OCI-LY1 (cell line): ENCODE results near the gene C19orf47.

ENCODE experiments used
- H2AFZ ChIP-seq: fragments of 200-600 bp; sonication (generic), shearing (Covaris generic); 2 replicates; pipeline ENCODE4 v1.6.0; 2014; ENCODE audit warnings: antibody characterized with exemption, mild to moderate bottlenecking, low read length
- H3F3A ChIP-seq: fragments of 200-600 bp; sonication (generic), shearing (Covaris generic); 2 replicates; pipeline ENCODE4 v1.6.0; 2014; ENCODE audit warnings: mild to moderate bottlenecking, antibody characterized with exemption, low read length, moderate library complexity; ENCODE audit not compliant: insufficient read depth
- H3K27ac ChIP-seq: fragments of 200-600 bp; sonication (generic); 2 replicates; pipeline ENCODE4 v1.5.1; 2014; ENCODE audit warnings: low read length, mixed run types, mild to moderate bottlenecking, low read depth; ENCODE audit not compliant: poor library complexity, severe bottlenecking
- H3K27me3 ChIP-seq: fragments of 200-600 bp; sonication (generic); 2 replicates; pipeline ENCODE4 v1.6.0; 2014; ENCODE audit warnings: antibody characterized with exemption, mild to moderate bottlenecking, low read length, moderate library complexity; ENCODE audit not compliant: insufficient read depth
- H3K36me3 ChIP-seq: fragments of 200-600 bp; sonication (generic); 2 replicates; pipeline ENCODE4 v1.6.1; 2014; ENCODE audit warnings: mild to moderate bottlenecking, antibody characterized with exemption, low read length, moderate library complexity, mixed read lengths; ENCODE audit not compliant: insufficient read depth
- H3K4me1 ChIP-seq: fragments of 200-600 bp; sonication (generic); 2 replicates; pipeline ENCODE4 v1.5.1; 2014; ENCODE audit warnings: mild to moderate bottlenecking, low read length, moderate library complexity; ENCODE audit not compliant: insufficient read depth, severe bottlenecking
- H3K4me2 ChIP-seq: fragments of 200-600 bp; sonication (generic), shearing (Covaris generic); 2 replicates; pipeline ENCODE4 v1.6.1; 2014; ENCODE audit warnings: low read length
- H3K4me3 ChIP-seq: fragments of 200-600 bp; sonication (generic); 2 replicates; pipeline ENCODE4 v1.5.1; 2014; ENCODE audit warnings: low read length, low read depth, mild to moderate bottlenecking, mixed read lengths; ENCODE audit not compliant: poor library complexity, severe bottlenecking
- H3K79me2 ChIP-seq: fragments of 200-600 bp; shearing (Covaris generic); 2 replicates; pipeline ENCODE4 v1.6.1; 2016; ENCODE audit warnings: mixed run types, low read length, mixed read lengths; ENCODE audit not compliant: insufficient read depth
- H3K9ac ChIP-seq: fragments of 200-600 bp; sonication (generic), shearing (Covaris generic); 2 replicates; pipeline ENCODE4 v1.6.1; 2014; ENCODE audit warnings: mild to moderate bottlenecking, low read length, mixed read lengths
- H3K9me2 ChIP-seq: fragments of 200-600 bp; sonication (generic), shearing (Covaris generic); 2 replicates; pipeline ENCODE4 v1.6.1; 2014; ENCODE audit warnings: low read depth, mild to moderate bottlenecking, low read length, mixed read lengths
- H3K9me3 ChIP-seq: fragments of 200-600 bp; shearing (Covaris generic); 2 replicates; pipeline ENCODE4 v1.6.1; 2014; ENCODE audit warnings: low read length, mixed read lengths
- H4K20me1 ChIP-seq: fragments of 200-600 bp; sonication (generic), shearing (Covaris generic); 2 replicates; pipeline ENCODE4 v1.6.0; 2016; ENCODE audit warnings: mild to moderate bottlenecking, low read length; ENCODE audit not compliant: insufficient read depth
- EZH2 ChIP-seq: fragments of 200-600 bp; sonication (generic), shearing (Covaris generic); IDR thresholded peaks from 2 replicates; pipeline ENCODE4 v1.8.0; 2017; ENCODE audit warnings: borderline replicate concordance, mixed run types, mild to moderate bottlenecking, antibody characterized with exemption, low read length, moderate library complexity, mixed read lengths
- TF ChIP-seq, protein P1 (sequence below): fragments of 200-600 bp; sonication (generic), shearing (Covaris generic); IDR thresholded peaks from 2 replicates; pipeline ENCODE4 v1.5.1; 2017; ENCODE audit warnings: mild to moderate bottlenecking, antibody characterized with exemption, low read length, moderate library complexity, mixed read lengths

C19orf47 gene

DNA sequence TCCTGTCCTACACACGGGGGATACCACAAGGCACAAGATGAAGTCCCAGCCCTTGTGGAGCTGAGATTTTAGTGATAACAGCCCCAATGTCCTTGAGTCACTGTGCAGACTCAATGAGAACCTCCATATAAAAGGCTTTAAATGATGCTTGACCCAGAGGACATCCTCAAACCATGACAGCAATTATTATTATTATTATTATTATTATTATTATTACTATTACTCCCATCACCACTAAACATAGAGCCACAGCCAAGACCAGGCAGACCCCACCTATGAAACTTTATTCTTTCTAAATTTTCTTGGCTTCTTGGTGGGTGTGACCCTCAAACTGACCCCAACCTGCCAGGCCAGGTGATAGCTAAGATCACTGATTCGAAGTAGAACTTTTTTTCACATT, 11.1 kb downstream of the C19orf47 start:
- H3F3A ChIP-seq = no peaks in the 10 kb centered on the region
- no peaks in the 10 kb centered on the region for H4K20me1 ChIP-seq
- no peaks in the 10 kb centered on the region for H3K9me3 ChIP-seq
- peaks cover 57% of the 10 kb centered on the region for H3K36me3 ChIP-seq
- H3K4me1 ChIP-seq = no peaks in the 10 kb centered on the region
- no peak overlapping the region for H3K4me2 ChIP-seq
- H3K27me3 ChIP-seq = no peaks in the 10 kb centered on the region
- H3K9ac ChIP-seq = no peak overlapping the region
- TF ChIP-seq, protein P1, sequence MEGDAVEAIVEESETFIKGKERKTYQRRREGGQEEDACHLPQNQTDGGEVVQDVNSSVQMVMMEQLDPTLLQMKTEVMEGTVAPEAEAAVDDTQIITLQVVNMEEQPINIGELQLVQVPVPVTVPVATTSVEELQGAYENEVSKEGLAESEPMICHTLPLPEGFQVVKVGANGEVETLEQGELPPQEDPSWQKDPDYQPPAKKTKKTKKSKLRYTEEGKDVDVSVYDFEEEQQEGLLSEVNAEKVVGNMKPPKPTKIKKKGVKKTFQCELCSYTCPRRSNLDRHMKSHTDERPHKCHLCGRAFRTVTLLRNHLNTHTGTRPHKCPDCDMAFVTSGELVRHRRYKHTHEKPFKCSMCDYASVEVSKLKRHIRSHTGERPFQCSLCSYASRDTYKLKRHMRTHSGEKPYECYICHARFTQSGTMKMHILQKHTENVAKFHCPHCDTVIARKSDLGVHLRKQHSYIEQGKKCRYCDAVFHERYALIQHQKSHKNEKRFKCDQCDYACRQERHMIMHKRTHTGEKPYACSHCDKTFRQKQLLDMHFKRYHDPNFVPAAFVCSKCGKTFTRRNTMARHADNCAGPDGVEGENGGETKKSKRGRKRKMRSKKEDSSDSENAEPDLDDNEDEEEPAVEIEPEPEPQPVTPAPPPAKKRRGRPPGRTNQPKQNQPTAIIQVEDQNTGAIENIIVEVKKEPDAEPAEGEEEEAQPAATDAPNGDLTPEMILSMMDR = no peak
- TF ChIP-seq EZH2 = no peak
- no peaks in the 10 kb centered on the region for H3K9me2 ChIP-seq
- H3K79me2 ChIP-seq = peaks cover 8% of the 10 kb centered on the region; the same call in 1 of the 2 replicates
- H2AFZ ChIP-seq = no peak overlapping the region
- H3K27ac ChIP-seq = no peak overlapping the region
- no peak overlapping the region for H3K4me3 ChIP-seq

DNA sequence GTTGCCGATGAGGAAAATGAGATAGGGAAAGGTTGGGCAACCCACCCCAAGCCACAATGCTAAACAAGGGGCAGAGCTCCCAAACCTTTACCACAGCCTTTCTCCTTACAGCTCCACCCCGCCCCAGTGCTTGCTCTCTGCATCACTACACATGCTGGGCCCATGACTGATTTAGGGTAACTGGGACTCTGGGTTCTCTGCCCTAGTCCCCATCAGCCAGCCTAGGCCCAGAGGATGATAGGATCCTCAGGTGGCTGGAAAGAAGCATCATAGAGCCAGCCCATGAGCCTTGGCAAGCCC, 11.6 kb downstream of the C19orf47 start:
- no peak overlapping the region for H3K4me3 ChIP-seq
- no peak overlapping the region for H3K4me2 ChIP-seq
- H3K4me1 ChIP-seq = no peaks in the 10 kb centered on the region
- no peaks in the 10 kb centered on the region for H3K9me3 ChIP-seq
- no peaks in the 10 kb centered on the region for H3F3A ChIP-seq
- H3K27ac ChIP-seq = no peak overlapping the region
- no peaks in the 10 kb centered on the region for H3K27me3 ChIP-seq
- H2AFZ ChIP-seq = no peak overlapping the region
- H3K9me2 ChIP-seq = no peaks in the 10 kb centered on the region
- no peaks in the 10 kb centered on the region for H4K20me1 ChIP-seq
- no peak for TF ChIP-seq EZH2
- TF ChIP-seq, protein P1 = no peak
- peaks cover 63% of the 10 kb centered on the region for H3K36me3 ChIP-seq
- H3K9ac ChIP-seq = no peak overlapping the region
- peaks cover 8% of the 10 kb centered on the region; the same call in 1 of the 2 replicates for H3K79me2 ChIP-seq

DNA sequence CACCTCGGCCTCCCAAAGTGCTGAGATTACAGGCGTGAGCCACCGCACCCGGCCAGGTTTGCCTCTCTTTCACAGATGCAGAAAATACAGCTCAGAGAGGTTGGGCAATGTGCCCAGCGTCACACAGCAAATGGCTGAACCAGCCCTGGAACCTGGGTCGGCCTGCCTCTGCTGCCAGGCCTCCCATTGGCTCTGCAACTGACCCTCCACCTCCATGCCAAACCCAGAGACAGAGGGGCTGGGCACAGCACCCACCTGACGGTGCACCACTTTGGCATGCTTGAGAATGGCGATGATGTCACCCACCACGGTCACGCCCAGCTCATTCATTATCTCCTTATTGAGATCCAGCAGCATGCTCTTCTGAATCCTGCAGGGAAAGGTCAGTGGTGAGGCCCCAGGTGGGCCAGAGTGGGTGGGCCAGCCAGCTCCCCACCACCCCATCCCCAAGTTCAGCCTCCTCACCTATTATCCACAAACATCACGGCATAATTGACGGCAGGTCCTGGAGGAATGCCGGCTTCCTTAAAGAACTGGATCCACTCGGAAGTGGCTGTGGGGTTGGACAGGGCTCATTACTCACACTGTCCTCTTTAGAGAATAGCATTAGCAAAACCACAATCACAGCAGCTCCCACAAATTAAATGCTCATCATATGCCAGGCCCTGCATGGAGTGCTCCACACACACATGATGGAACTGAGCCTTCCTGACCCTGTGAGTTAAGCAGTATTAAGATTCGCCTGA, 12.2 kb downstream of the C19orf47 start:
- Histone ChIP-seq H2AFZ (no peak overlapping the region), H3K9me2 (no peaks in the 10 kb centered on the region), H4K20me1 (no peaks in the 10 kb centered on the region), H3K9me3 (no peaks in the 10 kb centered on the region), H3F3A (no peaks in the 10 kb centered on the region), H3K9ac (no peak overlapping the region), H3K4me3 (no peak overlapping the region), H3K27ac (no peak overlapping the region), H3K27me3 (no peaks in the 10 kb centered on the region), H3K36me3 (peaks cover 68% of the 10 kb centered on the region), H3K79me2 (peaks cover 8% of the 10 kb centered on the region; the same call in 1 of the 2 replicates), H3K4me1 (no peaks in the 10 kb centered on the region), H3K4me2 (no peak overlapping the region)
- TF ChIP-seq EZH2 = no peak
- TF ChIP-seq, protein P1 = no peak
